Body of pancreas (tissue), 4 donors: Measurements from ENCODE around the gene SEMA3E. TPM values are rescaled to one million over a fixed set of nuclear protein-coding genes. Genes with fewer than 3 reads are reported as not detected.

Experiments used
- ATAC-seq: fragments of 150-250 bp; one replicate; pipeline ENCODE4 v1.9.1; 2016
- DNase-seq, 4 donors: peaks; one replicate each; pipeline ENCODE4 v3.0.0-alpha.2; 2019
- H3K27ac ChIP-seq, 4 donors: fragments of 200-600 bp; sonication (generic); 1 replicate in 3 of 4; 2 replicates in 1 of 4; pipeline versions ENCODE4 v1.5.1 to v1.6.1; 2016 to 2019; ENCODE audit warnings: mild to moderate bottlenecking in 1 of 4, mixed read lengths in 1 of 4, moderate library complexity in 1 of 4
- H3K27me3 ChIP-seq, 2 donors: fragments of 200-600 bp; sonication (generic); one replicate each; pipeline ENCODE4 v1.6.0; 2016; ENCODE audit warnings: mild to moderate bottlenecking in 1 of 2
- H3K36me3 ChIP-seq, 2 donors: fragments of 200-600 bp; sonication (generic); replicated peaks in 1 of 2; 2 replicates each; pipeline ENCODE4 v1.5.1; 2016; ENCODE audit warnings: low read depth in 2 of 2; ENCODE audit not compliant: insufficient read depth in 1 of 2
- H3K4me1 ChIP-seq: fragments of 200-600 bp; sonication (generic); one replicate; pipeline ENCODE4 v1.6.0; 2016
- H3K4me3 ChIP-seq, 2 donors: fragments of 200-600 bp; sonication (generic); 1 replicate in 1 of 2; 2 replicates in 1 of 2; pipeline ENCODE4 v1.5.1; 2016 to 2019
- H3K9me3 ChIP-seq, 3 donors: fragments of 200-600 bp; sonication (generic); 1 replicate in 2 of 3; 2 replicates in 1 of 3; pipeline ENCODE4 v1.5.1; 2016
- POLR2A ChIP-seq, 3 donors: fragments of 450-650 bp; IDR thresholded peaks; one replicate each; pipeline ENCODE4 v1.6.1; 2016; ENCODE audit warnings: antibody characterized with exemption in 3 of 3, mild to moderate bottlenecking in 2 of 3
- WGBS, 2 donors: methylation state at CpG; one replicate each; pipeline ENCODE4 v1.1.5; 2017; 5-methylcytosine and 5-hydroxymethylcytosine counted together
- intact Hi-C: fragments of 100-400 bp; cut with DNase I; formaldehyde crosslinking; loops from one replicate; pipeline ENCODE4 v1.15.1; 2023
- total RNA-seq, 2 donors: library from RNA; depleted of rRNA; stranded (reverse); fragments of >200 nt; gene quantifications; one replicate each; pipeline ENCODE4 v1.1.0, GENCODE V29; 2016
- TF ChIP-seq, protein P1 (sequence below), 7 experiments: fragments of 450-650 bp in 4 of 7; fragments of 200-600 bp in 3 of 7; sonication (generic) in 3 of 7; IDR thresholded peaks; one replicate each; pipeline ENCODE4 v1.5.1; 2016 to 2019; ENCODE audit warnings: antibody characterized with exemption in 7 of 7

The SEMA3E gene
- total RNA-seq, 2 donors from 2014 or later: under 0.01 to 20.5 TPM

DNA sequence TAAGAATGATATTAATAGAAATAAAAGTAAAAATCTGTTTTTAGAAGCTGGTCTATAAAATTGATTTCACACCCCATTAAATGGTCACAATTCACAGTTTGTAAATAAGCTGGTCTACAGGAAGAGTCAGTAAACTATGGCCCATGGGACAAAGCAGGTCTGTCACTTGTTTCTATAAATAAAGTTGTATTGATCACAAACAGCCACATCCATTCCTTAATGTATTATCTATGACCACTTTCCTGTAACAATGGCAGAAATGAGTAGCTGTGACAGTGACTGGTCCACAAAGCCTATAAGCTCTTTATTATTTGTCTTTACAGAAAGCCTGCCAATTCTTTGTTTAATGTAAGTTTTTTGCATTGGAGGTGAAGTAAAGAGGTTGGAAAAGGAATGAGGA, 114.5 kb downstream of the SEMA3E start:
- TF ChIP-seq, protein P1, sequence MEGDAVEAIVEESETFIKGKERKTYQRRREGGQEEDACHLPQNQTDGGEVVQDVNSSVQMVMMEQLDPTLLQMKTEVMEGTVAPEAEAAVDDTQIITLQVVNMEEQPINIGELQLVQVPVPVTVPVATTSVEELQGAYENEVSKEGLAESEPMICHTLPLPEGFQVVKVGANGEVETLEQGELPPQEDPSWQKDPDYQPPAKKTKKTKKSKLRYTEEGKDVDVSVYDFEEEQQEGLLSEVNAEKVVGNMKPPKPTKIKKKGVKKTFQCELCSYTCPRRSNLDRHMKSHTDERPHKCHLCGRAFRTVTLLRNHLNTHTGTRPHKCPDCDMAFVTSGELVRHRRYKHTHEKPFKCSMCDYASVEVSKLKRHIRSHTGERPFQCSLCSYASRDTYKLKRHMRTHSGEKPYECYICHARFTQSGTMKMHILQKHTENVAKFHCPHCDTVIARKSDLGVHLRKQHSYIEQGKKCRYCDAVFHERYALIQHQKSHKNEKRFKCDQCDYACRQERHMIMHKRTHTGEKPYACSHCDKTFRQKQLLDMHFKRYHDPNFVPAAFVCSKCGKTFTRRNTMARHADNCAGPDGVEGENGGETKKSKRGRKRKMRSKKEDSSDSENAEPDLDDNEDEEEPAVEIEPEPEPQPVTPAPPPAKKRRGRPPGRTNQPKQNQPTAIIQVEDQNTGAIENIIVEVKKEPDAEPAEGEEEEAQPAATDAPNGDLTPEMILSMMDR (IDR thresholded peaks at IDR 0.05): no peak
- no peak for TF ChIP-seq POLR2A (IDR thresholded peaks at IDR 0.05)
- ATAC-seq (no peak), DNase-seq (no peak)
- no peaks in the 10 kb centered on the region for H3K27me3 ChIP-seq
- intact Hi-C loops: no loop called here
- H3K27ac ChIP-seq: no peak overlapping the region
- no peaks in the 10 kb centered on the region for H3K36me3 ChIP-seq
- H3K9me3 ChIP-seq: no peaks in the 10 kb centered on the region
- H3K4me3 ChIP-seq: no peak overlapping the region
- H3K4me1 ChIP-seq: no peaks in the 10 kb centered on the region

DNA sequence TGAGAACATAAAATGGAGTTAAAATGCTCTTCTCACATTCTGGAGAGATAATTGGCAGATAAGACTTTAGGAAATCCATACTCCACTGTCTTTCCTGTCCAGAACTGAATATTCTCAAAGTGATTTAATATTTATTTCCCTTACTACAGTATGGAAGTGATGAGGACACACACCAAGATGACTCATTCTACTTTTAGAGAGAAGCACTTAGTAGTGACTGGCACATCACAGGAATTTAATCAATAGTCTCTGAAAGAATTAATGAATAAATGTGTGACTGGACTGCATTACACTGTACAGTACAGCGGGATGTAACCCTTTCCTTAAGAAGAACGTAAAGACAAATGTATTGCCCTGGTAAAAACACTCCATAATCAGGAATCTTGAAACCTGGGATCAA, 116.7 kb downstream of the SEMA3E start:
- Histone ChIP-seq H3K27ac (no peak overlapping the region), H3K27me3 (no peaks in the 10 kb centered on the region), H3K4me1 (no peaks in the 10 kb centered on the region), H3K4me3 (no peak overlapping the region), H3K9me3 (no peaks in the 10 kb centered on the region), H3K36me3 (no peaks in the 10 kb centered on the region)
- no peak for DNase-seq
- TF ChIP-seq POLR2A (IDR thresholded peaks at IDR 0.05): no peak
- TF ChIP-seq, protein P1 (IDR thresholded peaks at IDR 0.05): no peak
- intact Hi-C loops: no loop called here
- 70 to 76% methylated on average over 2 of the region's 2 CpGs for WGBS, 2 donors
- no peak for ATAC-seq

- Histone ChIP-seq H3K36me3 (no peaks in the 10 kb centered on the region), H3K4me3 (no peak overlapping the region), H3K4me1 (no peaks in the 10 kb centered on the region), H3K9me3 (no peaks in the 10 kb centered on the region), H3K27ac (no peak overlapping the region), H3K27me3 (no peaks in the 10 kb centered on the region)
- DNase-seq (no peak), ATAC-seq (no peak)
- intact Hi-C loops: no loop called here
- 53 to 58% methylated on average over 2 of the region's 2 CpGs for WGBS, 2 donors
- TF ChIP-seq, protein P1 (IDR thresholded peaks at IDR 0.05): no peak
- no peak for TF ChIP-seq POLR2A (IDR thresholded peaks at IDR 0.05)
Observed at GRCh38 chr7:83531766-83532165, 117.2 kb downstream of the SEMA3E start.

DNA sequence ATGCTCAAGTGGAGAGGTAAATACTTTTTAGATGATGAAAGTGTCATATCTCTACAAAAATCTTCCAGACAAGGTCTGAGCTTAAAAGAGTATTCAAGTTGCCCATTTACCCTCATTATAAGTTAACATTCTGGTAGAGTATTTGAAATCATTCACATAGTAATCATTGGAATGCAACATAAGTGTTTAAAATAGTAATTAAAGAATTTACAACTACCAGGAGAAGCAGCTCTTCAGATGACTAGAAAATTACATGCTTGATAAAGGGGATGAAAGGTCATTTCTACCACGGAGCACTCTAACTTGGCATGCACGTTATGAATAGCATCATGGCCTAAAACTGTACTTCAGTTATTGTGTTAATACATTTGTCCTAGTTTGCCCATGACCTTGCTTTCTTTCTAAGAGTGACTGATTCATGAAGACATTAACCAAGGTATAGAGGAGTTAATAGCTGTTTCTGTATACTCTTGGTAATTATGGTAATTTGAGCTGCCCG, 120.0 kb downstream of the SEMA3E start:
- no peak for DNase-seq
- TF ChIP-seq POLR2A (IDR thresholded peaks at IDR 0.05): no peak
- TF ChIP-seq, protein P1 (IDR thresholded peaks at IDR 0.05): no peak
- no peaks in the 10 kb centered on the region for H3K27me3 ChIP-seq
- no peak overlapping the region for H3K27ac ChIP-seq
- H3K9me3 ChIP-seq: no peaks in the 10 kb centered on the region
- ATAC-seq: no peak
- H3K4me3 ChIP-seq: no peak overlapping the region
- 25 to 40% methylated on average over 3 of the region's 3 CpGs for WGBS, 2 donors
- H3K36me3 ChIP-seq: no peaks in the 10 kb centered on the region
- intact Hi-C loops: no loop called here
- H3K4me1 ChIP-seq: no peaks in the 10 kb centered on the region

- TF ChIP-seq, protein P1 (IDR thresholded peaks at IDR 0.05): no peak
- no peak for TF ChIP-seq POLR2A (IDR thresholded peaks at IDR 0.05)
- WGBS, 2 donors: 64 to 65% methylated on average over 4 of the region's 4 CpGs
- ATAC-seq: no peak
- Histone ChIP-seq H3K36me3 (no peaks in the 10 kb centered on the region), H3K27ac (no peak overlapping the region), H3K4me3 (no peak overlapping the region), H3K4me1 (no peaks in the 10 kb centered on the region), H3K9me3 (no peaks in the 10 kb centered on the region), H3K27me3 (no peaks in the 10 kb centered on the region)
- no peak for DNase-seq
- intact Hi-C loops: no loop called here
Observed at GRCh38 chr7:83524277-83525075, 124.5 kb downstream of the SEMA3E start.
